Hepatocyte (in vitro differentiated cells): ENCODE results near the gene BGN. TPM values are rescaled to one million over a fixed set of nuclear protein-coding genes. Genes with fewer than 3 reads are reported as not detected.

ENCODE experiments used
- DNase-seq: peaks from one replicate; pipeline ENCODE4 v3.0.0-alpha.2; 2016; ENCODE audit warnings: low spot score
- H2AFZ ChIP-seq: fragments of 200-600 bp; sonication (generic); 2 replicates; pipeline ENCODE4 v1.6.0; 2016; ENCODE audit warnings: antibody characterized with exemption, mild to moderate bottlenecking
- H3K27ac ChIP-seq: fragments of 200-600 bp; sonication (generic); 2 replicates; pipeline ENCODE4 v1.5.1; 2016; ENCODE audit warnings: mild to moderate bottlenecking
- H3K27me3 ChIP-seq: fragments of 200-600 bp; sonication (generic); 2 replicates; pipeline ENCODE4 v1.6.1; 2016
- H3K36me3 ChIP-seq: fragments of 200-600 bp; sonication (generic); replicated peaks from 2 replicates; pipeline ENCODE4 v1.5.1; 2016; ENCODE audit warnings: low read depth; ENCODE audit not compliant: insufficient read depth
- H3K4me1 ChIP-seq: fragments of 200-600 bp; sonication (generic); 2 replicates; pipeline ENCODE4 v1.5.1; 2016; ENCODE audit warnings: mild to moderate bottlenecking, moderate library complexity; ENCODE audit not compliant: insufficient read depth
- H3K4me2 ChIP-seq: fragments of 200-600 bp; sonication (generic); 2 replicates; pipeline ENCODE4 v1.6.0; 2016
- H3K4me3 ChIP-seq: fragments of 200-600 bp; sonication (generic); 2 replicates; pipeline ENCODE4 v1.5.1; 2016; ENCODE audit warnings: mild to moderate bottlenecking
- H3K79me2 ChIP-seq: fragments of 200-600 bp; sonication (generic); 2 replicates; pipeline ENCODE4 v1.6.0; 2017; ENCODE audit warnings: mild to moderate bottlenecking
- H3K9me2 ChIP-seq: fragments of 200-600 bp; sonication (generic); replicated peaks from 2 replicates; pipeline ENCODE4 v1.6.0; 2017; ENCODE audit warnings: mild to moderate bottlenecking; ENCODE audit not compliant: insufficient read depth
- H3K9me3 ChIP-seq: fragments of 200-600 bp; sonication (generic); 2 replicates; pipeline ENCODE4 v1.5.1; 2016; ENCODE audit warnings: low read depth, mild to moderate bottlenecking
- H4K20me1 ChIP-seq: fragments of 200-600 bp; sonication (generic); 2 replicates; pipeline ENCODE4 v1.6.0; 2016; ENCODE audit warnings: mild to moderate bottlenecking; ENCODE audit not compliant: insufficient read depth, poor library complexity, severe bottlenecking
- CTCF ChIP-seq: fragments of 200-600 bp; sonication (generic); IDR thresholded peaks from 2 replicates; pipeline ENCODE4 v1.5.1; 2016; ENCODE audit warnings: antibody characterized with exemption, mild to moderate bottlenecking; ENCODE audit not compliant: poor library complexity
- EZH2 ChIP-seq: fragments of 200-600 bp; sonication (generic); IDR thresholded peaks from 2 replicates; pipeline ENCODE4 v1.6.1; 2016; ENCODE audit warnings: antibody characterized with exemption, mild to moderate bottlenecking, borderline replicate concordance
- EZH2phosphoT487 ChIP-seq: fragments of 200-600 bp; sonication (generic); IDR thresholded peaks from one replicate; pipeline ENCODE4 v1.6.1; 2018; ENCODE audit warnings: antibody characterized with exemption, mild to moderate bottlenecking, low read depth, moderate library complexity; ENCODE audit not compliant: unreplicated experiment, severe bottlenecking
- WGBS: methylation state at CpG from one replicate; pipeline ENCODE4 v1.1.6; 2016; ENCODE audit warnings: low lambda C conversion rate; ENCODE audit errors: missing lambda C conversion rate; 5-methylcytosine and 5-hydroxymethylcytosine counted together
- polyA plus RNA-seq: library from polyadenylated mRNA; unstranded; fragments of >200 nt; fragmentation: Nextera tagmentation; extraction: Ambion mirVana; gene quantifications from 2 replicates; pipeline ENCODE4 v1.2.1, GENCODE V29; 2016
- total RNA-seq: library from RNA; depleted of rRNA; stranded (reverse); fragments of >200 nt; gene quantifications from 2 replicates; pipeline ENCODE4 v1.2.3, GENCODE V29; 2014

BGN gene
- total and polyA plus RNA-seq, 2 experiments from 2014 or later: 14.5 to 27.5 TPM

GRCh38 chrX:153477364-153477857 lies 17.4 kb upstream of the BGN start:
- no peaks in the 10 kb centered on the region for H3K9me2 ChIP-seq
- H3K4me1 ChIP-seq: peaks cover 11% of the 10 kb centered on the region
- no peak overlapping the region for H3K4me3 ChIP-seq
- H3K79me2 ChIP-seq: no peaks in the 10 kb centered on the region
- no peaks in the 10 kb centered on the region for H4K20me1 ChIP-seq
- TF ChIP-seq EZH2phosphoT487 (no peak), EZH2 (no peak), CTCF (no peak)
- 62% methylated on average over 10 of the region's 11 CpGs for WGBS
- no peaks in the 10 kb centered on the region for H3K9me3 ChIP-seq
- peak overlapping the region; percentile 95 for H3K27ac ChIP-seq
- H2AFZ ChIP-seq: no peak overlapping the region
- H3K27me3 ChIP-seq: no peaks in the 10 kb centered on the region
- H3K36me3 ChIP-seq: no peaks in the 10 kb centered on the region
- peak overlapping the region; percentile 32 for H3K4me2 ChIP-seq
- DNase-seq: no peak

GRCh38 chrX:153477901-153478300 lies 16.9 kb upstream of the BGN start:
- Histone ChIP-seq H3K27me3 (no peaks in the 10 kb centered on the region), H3K79me2 (no peaks in the 10 kb centered on the region), H3K27ac (peak overlapping the region; percentile 95), H3K4me1 (peaks cover 11% of the 10 kb centered on the region), H3K4me3 (no peak overlapping the region), H2AFZ (no peak overlapping the region), H3K4me2 (no peak overlapping the region), H3K9me3 (no peaks in the 10 kb centered on the region), H3K9me2 (no peaks in the 10 kb centered on the region), H4K20me1 (no peaks in the 10 kb centered on the region), H3K36me3 (no peaks in the 10 kb centered on the region)
- TF ChIP-seq EZH2 (no peak), CTCF (no peak), EZH2phosphoT487 (no peak)
- DNase-seq: no peak
- 79% methylated on average over 9 of the region's 9 CpGs for WGBS

GRCh38 chrX:153478746-153479145 lies 16.0 kb upstream of the BGN start:
- Histone ChIP-seq H3K36me3 (no peaks in the 10 kb centered on the region), H4K20me1 (no peaks in the 10 kb centered on the region), H3K9me2 (no peaks in the 10 kb centered on the region), H3K27me3 (no peaks in the 10 kb centered on the region), H3K9me3 (no peaks in the 10 kb centered on the region), H2AFZ (no peak overlapping the region), H3K4me3 (no peak overlapping the region), H3K27ac (no peak overlapping the region), H3K4me1 (peaks cover 11% of the 10 kb centered on the region), H3K4me2 (no peak overlapping the region), H3K79me2 (no peaks in the 10 kb centered on the region)
- TF ChIP-seq CTCF: no peak
- TF ChIP-seq EZH2phosphoT487: no peak
- TF ChIP-seq EZH2: no peak
- WGBS: 90% methylated on average over 11 of the region's 16 CpGs
- no peak for DNase-seq

GRCh38 chrX:153481043-153481442 lies 13.7 kb upstream of the BGN start:
- no peaks in the 10 kb centered on the region for H3K9me3 ChIP-seq
- no peaks in the 10 kb centered on the region for H3K9me2 ChIP-seq
- H4K20me1 ChIP-seq: no peaks in the 10 kb centered on the region
- no peak overlapping the region for H3K4me2 ChIP-seq
- H3K79me2 ChIP-seq: no peaks in the 10 kb centered on the region
- H3K4me3 ChIP-seq: no peak overlapping the region
- peaks cover 7% of the 10 kb centered on the region for H3K4me1 ChIP-seq
- 92% methylated on average over 12 of the region's 13 CpGs for WGBS
- H2AFZ ChIP-seq: no peak overlapping the region
- H3K36me3 ChIP-seq: no peaks in the 10 kb centered on the region
- no peak for DNase-seq
- TF ChIP-seq EZH2 (no peak), CTCF (no peak), EZH2phosphoT487 (no peak)
- no peak overlapping the region for H3K27ac ChIP-seq
- no peaks in the 10 kb centered on the region for H3K27me3 ChIP-seq
